ENCODE measurements around the gene FUOM. TPM values are rescaled to one million over a fixed set of nuclear protein-coding genes. Genes with fewer than 3 reads are reported as not detected.

Gene FUOM
- total and polyA plus RNA-seq, 10 of the 15 experiments (the other 5 are each of a cell fraction or from before 2014, with no cell fraction given): 1.8 to 41.7 (median 25.6) TPM

GRCh38 chr10:133373174-133374090, 15.6 kb upstream of the FUOM start, which contains the start of gene ECHS1 (continued):
- TF ChIP-seq SP1 (IDR thresholded peaks at IDR 0.05; ENCODE audit: low read depth, low read length) (peak; percentile 43), STAT3 (IDR thresholded peaks at IDR 0.05; ENCODE audit: low read depth, low read length) (no peak), NKRF (conservative IDR thresholded peaks at IDR 0.05) (0 out of 2 replicates have a peak, but pooled peaks have one; percentile 21), RBBP5 (conservative IDR thresholded peaks at IDR 0.05) (no peak), CEBPB (IDR thresholded peaks at IDR 0.05; ENCODE audit: borderline replicate concordance in 1 of 2, low read depth in 2 of 2, low read length in 2 of 2) (no peak), BRCA1 (IDR thresholded peaks at IDR 0.05; ENCODE audit: low read depth, low read length) (peak; percentile 95), ZNF24 (IDR thresholded peaks at IDR 0.05) (no peak), BCL11A (IDR thresholded peaks at IDR 0.05; ENCODE audit: low read depth, low read length) (no peak), EZH2 (IDR thresholded peaks at IDR 0.05; ENCODE audit: borderline replicate concordance, control insufficient read depth, low read depth, low read length) (no peak), IRF4 (IDR thresholded peaks at IDR 0.05; ENCODE audit: low read depth, low read length) (no peak), CHD2 (IDR thresholded peaks at IDR 0.05; ENCODE audit: borderline replicate concordance, low read depth, low read length) (peak; percentile 99), CBFB (IDR thresholded peaks at IDR 0.05; ENCODE audit: low read depth) (peak; percentile 77; the same call in 1 of the 2 replicates), ZNF384 (IDR thresholded peaks at IDR 0.05; ENCODE audit: borderline replicate concordance, low read depth, low read length) (no peak), TCF7 (IDR thresholded peaks at IDR 0.05; ENCODE audit: borderline replicate concordance) (no peak), HDAC2 (IDR thresholded peaks at IDR 0.05) (no peak), POLR2A (IDR thresholded peaks at IDR 0.05; ENCODE audit: low read depth, low read length) (peak; percentile 97), MEF2A (IDR thresholded peaks at IDR 0.05; ENCODE audit: insufficient read depth, low read depth, low read length) (no peak), CREB1 (IDR thresholded peaks at IDR 0.05; ENCODE audit: low read depth) (no peak), CEBPZ (IDR thresholded peaks at IDR 0.05; ENCODE audit: low read depth, low read length) (no peak), MXI1 (IDR thresholded peaks at IDR 0.05; ENCODE audit: low read depth, low read length) (0 out of 2 replicates have a peak, but pooled peaks have one; percentile 58), NR2F1 (conservative IDR thresholded peaks at IDR 0.05) (peak; percentile 91), STAT1 (conservative IDR thresholded peaks at IDR 0.05) (no peak), SREBF1 (IDR thresholded peaks at IDR 0.05; ENCODE audit: low read length) (no peak), JUND (IDR thresholded peaks at IDR 0.05; ENCODE audit: low read depth, low read length) (no peak), NR2C1 (IDR thresholded peaks at IDR 0.05) (no peak), RFX5 (IDR thresholded peaks at IDR 0.05; ENCODE audit: low read depth, low read length) (no peak), RELA (IDR thresholded peaks at IDR 0.05; ENCODE audit: borderline replicate concordance, partially characterized antibody) (no peak), TBL1XR1 (IDR thresholded peaks at IDR 0.05; ENCODE audit: low read depth, low read length) (no peak)
